MCF 10A (cell line): ENCODE results near the gene FGF3. TPM values are rescaled to one million over a fixed set of nuclear protein-coding genes. Genes with fewer than 3 reads are reported as not detected.

Experiments
- BruUV-seq: library from RNA; stranded (reverse); fragments of 400-500 nt; replicated peaks from 2 replicates; lab custom pipeline; 2021; lab: Mats Ljungman, UMichigan
- CTCF ChIA-PET: fragments of 300-600 bp; sonication (Branson Sonifier 250); formaldehyde crosslinking; extraction: SDS; loops from one replicate; lab custom pipeline; 2021; ENCODE audit warnings: antibody characterized with exemption, inconsistent platforms; lab: Yijun Ruan, JAX
- POLR2A ChIA-PET: fragments of 300-600, 350-650 bp; sonication (Branson Sonifier 250); formaldehyde crosslinking; extraction: SDS; loops from one replicate; lab custom pipeline; 2020; ENCODE audit warnings: antibody characterized with exemption, inconsistent platforms; lab: Yijun Ruan, JAX
- DNase-seq: peaks from one replicate; pipeline ENCODE4 v3.0.0-alpha.2; 2018; ENCODE audit not compliant: unreplicated experiment
- H3K27ac Mint-ChIP-seq: one replicate; pipeline ENCODE4 v1.8.0; 2022; ENCODE audit warnings: mild to moderate bottlenecking, low read depth, mixed read lengths; ENCODE audit not compliant: unreplicated experiment
- H3K27me3 Mint-ChIP-seq: one replicate; pipeline ENCODE4 v1.8.0; 2022; ENCODE audit warnings: mixed read lengths; ENCODE audit not compliant: insufficient read depth, unreplicated experiment
- H3K36me3 Mint-ChIP-seq: one replicate; pipeline ENCODE4 v1.8.0; 2022; ENCODE audit warnings: mild to moderate bottlenecking, moderate library complexity, mixed read lengths; ENCODE audit not compliant: insufficient read depth, unreplicated experiment
- H3K4me1 Mint-ChIP-seq: one replicate; pipeline ENCODE4 v1.8.0; 2022; ENCODE audit warnings: mixed read lengths; ENCODE audit not compliant: insufficient read depth, unreplicated experiment
- H3K4me3 Mint-ChIP-seq: one replicate; pipeline ENCODE4 v1.8.0; 2022; ENCODE audit warnings: mild to moderate bottlenecking, moderate library complexity, mixed read lengths; ENCODE audit not compliant: unreplicated experiment
- H3K9me3 Mint-ChIP-seq: one replicate; pipeline ENCODE4 v1.8.0; 2022; ENCODE audit warnings: mixed read lengths; ENCODE audit not compliant: unreplicated experiment
- CTCF ChIP-seq: fragments of 200-600 bp; IDR thresholded peaks from one replicate; pipeline ENCODE4 v1.8.0; 2022; ENCODE audit warnings: antibody characterized with exemption, mild to moderate bottlenecking; ENCODE audit not compliant: unreplicated experiment
- intact Hi-C: fragments of 100-400 bp; cut with micrococcal nuclease; formaldehyde crosslinking; loops from 2 replicates; pipeline ENCODE4 v1.14.1; 2022
- total RNA-seq: library from RNA; stranded (reverse); gene quantifications from 2 replicates; pipeline ENCODE4 v1.2.3, GENCODE V29; 2022

Gene FGF3
- total RNA-seq, 1 experiment from 2014 or later: not detected

GRCh38 chr11:69848201-69848600, 29.0 kb upstream of the FGF3 start:
- Mint-ChIP-seq H3K36me3 (no peaks in the 10 kb centered on the region), H3K27ac (no peak overlapping the region), H3K27me3 (peaks cover 27% of the 10 kb centered on the region), H3K9me3 (no peaks in the 10 kb centered on the region), H3K4me3 (no peak overlapping the region), H3K4me1 (no peaks in the 10 kb centered on the region)
- ChIA-PET CTCF (no interaction called here), POLR2A (interaction anchor here (0.7 kb wide), 1 partner anchor 209 kb away, joined by 3 read pairs; no protein-coding TSS in a partner anchor)
- TF ChIP-seq CTCF: no peak
- no TSS peak for BruUV-seq
- intact Hi-C loops: no loop called here
- DNase-seq: no peak

- no peak overlapping the region for H3K4me3 Mint-ChIP-seq
- no peak overlapping the region for H3K27ac Mint-ChIP-seq
- intact Hi-C loops: loop anchor here (5.0 kb wide), 1 partner anchor 157 kb away; no protein-coding TSS in a partner anchor
- no peaks in the 10 kb centered on the region for H3K36me3 Mint-ChIP-seq
- ChIA-PET POLR2A (no interaction called here), CTCF (interaction anchor here (1.0 kb wide), 1 partner anchor 49 kb away, joined by 3 read pairs; no protein-coding TSS in a partner anchor)
- BruUV-seq: no TSS peak
- no peak for DNase-seq
- no peaks in the 10 kb centered on the region for H3K9me3 Mint-ChIP-seq
- peaks cover 22% of the 10 kb centered on the region for H3K27me3 Mint-ChIP-seq
- no peaks in the 10 kb centered on the region for H3K4me1 Mint-ChIP-seq
- no peak for TF ChIP-seq CTCF
Observed at GRCh38 chr11:69844396-69844795, 25.2 kb upstream of the FGF3 start.

- Mint-ChIP-seq H3K27ac (no peak overlapping the region), H3K36me3 (no peaks in the 10 kb centered on the region), H3K9me3 (no peaks in the 10 kb centered on the region), H3K27me3 (peaks cover 14% of the 10 kb centered on the region), H3K4me1 (no peaks in the 10 kb centered on the region), H3K4me3 (no peak overlapping the region)
- BruUV-seq: no TSS peak
- CTCF ChIA-PET: interaction anchor here (1.1 kb wide), 1 partner anchor 99 kb away, joined by 3 read pairs; no protein-coding TSS in a partner anchor
- intact Hi-C loops: loop anchor here (5.0 kb wide), 1 partner anchor 156 kb away; no protein-coding TSS in a partner anchor
- POLR2A ChIA-PET: no interaction called here
- TF ChIP-seq CTCF: no peak
- no peak for DNase-seq
Observed at GRCh38 chr11:69843529-69843921, 24.3 kb upstream of the FGF3 start.

- Mint-ChIP-seq H3K9me3 (no peaks in the 10 kb centered on the region), H3K27me3 (peaks cover 12% of the 10 kb centered on the region), H3K4me3 (no peak overlapping the region), H3K27ac (no peak overlapping the region), H3K36me3 (no peaks in the 10 kb centered on the region), H3K4me1 (no peaks in the 10 kb centered on the region)
- no TSS peak for BruUV-seq
- no peak for TF ChIP-seq CTCF
- no peak for DNase-seq
- intact Hi-C loops: loop anchor here (5.0 kb wide), 1 partner anchor 156 kb away; no protein-coding TSS in a partner anchor
- ChIA-PET POLR2A (no interaction called here), CTCF (interaction anchor here (0.7 to 1.1 kb wide), 2 partner anchors 99 to 156 kb away, joined by 3 read pairs; no protein-coding TSS in a partner anchor)
Observed at GRCh38 chr11:69842746-69843528, 23.7 kb upstream of the FGF3 start.
